Ascending aorta (tissue), 2 donors: ENCODE results near the gene RANGAP1. TPM values are rescaled to one million over a fixed set of nuclear protein-coding genes. Genes with fewer than 3 reads are reported as not detected.

Source experiments
- DNase-seq, 2 donors: peaks; one replicate each; pipeline ENCODE4 v3.0.0-alpha.2; 2019; ENCODE audit warnings: low spot score in 2 of 2
- H3K27ac ChIP-seq, 2 donors: fragments of 200-600 bp; sonication (generic); one replicate each; pipeline ENCODE4 v1.5.1; 2016 to 2017; ENCODE audit warnings: mild to moderate bottlenecking in 1 of 2
- H3K27me3 ChIP-seq: fragments of 200-600 bp; sonication (generic); one replicate; pipeline ENCODE4 v1.5.1; 2017
- H3K36me3 ChIP-seq, 2 donors: fragments of 200-600 bp; sonication (generic); one replicate each; pipeline ENCODE4 v1.5.1; 2016
- H3K4me1 ChIP-seq, 2 donors: fragments of 200-600 bp; sonication (generic); one replicate each; pipeline ENCODE4 v1.5.1; 2016 to 2017; ENCODE audit warnings: mild to moderate bottlenecking in 1 of 2
- H3K4me3 ChIP-seq, 2 donors: fragments of 200-600 bp; sonication (generic); one replicate each; pipeline ENCODE4 v1.5.1; 2016 to 2017; ENCODE audit warnings: mild to moderate bottlenecking in 1 of 2
- H3K9me3 ChIP-seq, 2 donors: fragments of 200-600 bp; sonication (generic); one replicate each; pipeline ENCODE4 v1.5.1; 2016
- intact Hi-C: fragments of 100-400 bp; cut with DNase I; formaldehyde crosslinking; loops from one replicate; pipeline ENCODE4 v1.15.1; 2023
- total RNA-seq: library from RNA; depleted of rRNA; stranded (reverse); fragments of >200 nt; gene quantifications from one replicate; pipeline ENCODE4 v1.1.0, GENCODE V29; 2016
- TF ChIP-seq, protein P1 (sequence below), 3 experiments: fragments of 200-600 bp in 2 of 3; fragments of 450-650 bp in 1 of 3; sonication (generic) in 2 of 3; IDR thresholded peaks; one replicate each; pipeline ENCODE4 v1.5.1; 2016 to 2019; ENCODE audit warnings: antibody characterized with exemption in 3 of 3, mild to moderate bottlenecking in 1 of 3, moderate library complexity in 1 of 3

Gene RANGAP1
- total RNA-seq, 1 donor from 2014 or later: 49.8 TPM

DNA sequence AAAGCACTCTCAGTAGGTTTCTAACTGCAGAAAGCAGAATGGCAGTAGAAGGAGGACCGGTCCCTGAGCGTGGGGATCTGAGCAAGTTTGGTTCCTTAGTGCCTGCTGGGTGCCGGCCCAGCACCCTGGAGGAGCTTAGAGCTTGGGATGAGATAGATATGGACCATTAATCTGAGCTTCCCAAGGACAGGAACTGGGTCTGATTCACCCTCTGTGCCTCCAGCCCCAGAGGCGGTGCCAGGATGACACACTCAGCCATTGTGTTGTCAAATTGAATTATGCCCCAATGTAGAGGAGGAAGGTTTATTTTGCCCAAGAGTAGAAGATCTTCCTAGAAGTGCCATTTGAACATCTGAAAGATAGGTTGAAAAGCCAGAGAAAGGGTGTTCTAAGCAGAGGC, 19.7 kb upstream of the RANGAP1 start:
- DNase-seq: no peak
- no peaks in the 10 kb centered on the region for H3K36me3 ChIP-seq
- H3K27ac ChIP-seq: no peak overlapping the region
- no peaks in the 10 kb centered on the region for H3K9me3 ChIP-seq
- H3K27me3 ChIP-seq: no peaks in the 10 kb centered on the region
- peaks cover 0 to 5% of the 10 kb centered on the region in 2 donors for H3K4me1 ChIP-seq
- intact Hi-C loops: no loop called here
- TF ChIP-seq, protein P1, sequence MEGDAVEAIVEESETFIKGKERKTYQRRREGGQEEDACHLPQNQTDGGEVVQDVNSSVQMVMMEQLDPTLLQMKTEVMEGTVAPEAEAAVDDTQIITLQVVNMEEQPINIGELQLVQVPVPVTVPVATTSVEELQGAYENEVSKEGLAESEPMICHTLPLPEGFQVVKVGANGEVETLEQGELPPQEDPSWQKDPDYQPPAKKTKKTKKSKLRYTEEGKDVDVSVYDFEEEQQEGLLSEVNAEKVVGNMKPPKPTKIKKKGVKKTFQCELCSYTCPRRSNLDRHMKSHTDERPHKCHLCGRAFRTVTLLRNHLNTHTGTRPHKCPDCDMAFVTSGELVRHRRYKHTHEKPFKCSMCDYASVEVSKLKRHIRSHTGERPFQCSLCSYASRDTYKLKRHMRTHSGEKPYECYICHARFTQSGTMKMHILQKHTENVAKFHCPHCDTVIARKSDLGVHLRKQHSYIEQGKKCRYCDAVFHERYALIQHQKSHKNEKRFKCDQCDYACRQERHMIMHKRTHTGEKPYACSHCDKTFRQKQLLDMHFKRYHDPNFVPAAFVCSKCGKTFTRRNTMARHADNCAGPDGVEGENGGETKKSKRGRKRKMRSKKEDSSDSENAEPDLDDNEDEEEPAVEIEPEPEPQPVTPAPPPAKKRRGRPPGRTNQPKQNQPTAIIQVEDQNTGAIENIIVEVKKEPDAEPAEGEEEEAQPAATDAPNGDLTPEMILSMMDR (IDR thresholded peaks at IDR 0.05): no peak
- no peak overlapping the region for H3K4me3 ChIP-seq

DNA sequence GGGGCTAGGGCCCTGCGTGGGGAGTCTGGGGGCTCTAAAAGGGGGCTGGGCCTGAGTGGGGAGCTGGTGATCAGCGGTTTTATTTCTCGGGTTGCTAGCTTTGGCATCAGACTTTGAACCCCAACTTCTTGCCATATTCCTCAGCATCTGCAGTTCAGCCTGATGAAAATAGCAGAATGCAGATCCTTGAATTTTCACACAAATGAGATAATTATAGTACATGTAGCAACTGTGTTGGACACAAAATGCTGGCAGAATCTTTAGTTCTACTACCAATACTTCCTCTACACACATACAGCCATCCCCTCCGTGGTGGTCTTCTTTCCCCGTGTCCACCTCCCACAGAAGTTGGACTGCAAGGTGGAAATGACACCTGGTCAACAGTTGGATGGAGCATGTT, 16.8 kb upstream of the RANGAP1 start:
- peaks cover 0 to 7% of the 10 kb centered on the region in 2 donors for H3K4me1 ChIP-seq
- TF ChIP-seq, protein P1 (IDR thresholded peaks at IDR 0.05): no peak
- no peaks in the 10 kb centered on the region for H3K36me3 ChIP-seq
- H3K27me3 ChIP-seq: no peaks in the 10 kb centered on the region
- H3K27ac ChIP-seq: peak overlapping the region; percentile 81 to 86
- no peak for DNase-seq
- intact Hi-C loops: loop anchor here (5.0 kb wide), 1 partner anchor 214 kb away; no protein-coding TSS in a partner anchor
- H3K9me3 ChIP-seq: no peaks in the 10 kb centered on the region
- peak overlapping the region; percentile 78 to 86 for H3K4me3 ChIP-seq

DNA sequence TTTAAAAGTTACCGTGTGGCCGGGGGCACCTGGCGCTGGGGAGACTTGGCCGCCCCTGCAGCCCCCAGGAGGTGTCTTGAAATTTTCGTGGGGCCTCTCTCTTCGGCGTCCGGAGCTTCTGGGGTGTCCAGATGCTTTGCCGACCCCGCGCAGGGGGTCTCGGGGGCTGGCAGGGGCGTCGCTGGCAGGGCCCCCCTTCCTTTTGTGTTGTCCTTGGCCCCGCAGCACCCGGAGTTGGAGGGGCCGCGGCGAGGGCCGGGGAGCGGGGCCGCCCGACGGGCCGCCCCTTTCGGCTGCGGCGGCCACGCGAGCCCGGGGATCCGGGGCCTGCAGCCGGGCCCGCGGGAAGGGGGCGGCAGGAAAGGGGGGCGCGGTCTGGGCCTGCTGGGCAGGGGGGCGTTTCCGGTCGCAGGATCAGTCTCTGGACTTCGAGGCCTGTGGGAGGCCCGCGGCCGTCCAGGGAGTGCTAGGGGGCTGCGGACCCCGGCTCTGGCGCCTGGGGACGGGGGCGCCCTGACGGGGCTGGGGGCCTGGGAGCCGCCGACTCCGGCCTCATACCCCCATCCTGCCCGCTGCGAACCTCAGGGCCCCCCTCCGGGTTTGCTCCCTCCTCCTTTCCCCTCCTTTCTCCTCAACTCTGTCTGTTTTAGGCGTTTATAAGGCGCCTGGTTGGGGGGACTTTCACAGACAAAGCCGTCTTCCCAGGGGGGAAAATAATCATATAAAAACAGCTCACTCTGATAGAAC, 16.2 kb upstream of the RANGAP1 start:
- Histone ChIP-seq H3K4me3 (peak overlapping the region; percentile 78 to 86), H3K4me1 (peaks cover 0 to 7% of the 10 kb centered on the region in 2 donors), H3K36me3 (no peaks in the 10 kb centered on the region), H3K9me3 (no peaks in the 10 kb centered on the region), H3K27ac (peak overlapping the region; percentile 81 to 86), H3K27me3 (no peaks in the 10 kb centered on the region)
- TF ChIP-seq, protein P1 (IDR thresholded peaks at IDR 0.05): no peak
- intact Hi-C loops: loop anchor here (5.0 kb wide), 1 partner anchor 215 kb away; no protein-coding TSS in a partner anchor
- DNase-seq: no peak

DNA sequence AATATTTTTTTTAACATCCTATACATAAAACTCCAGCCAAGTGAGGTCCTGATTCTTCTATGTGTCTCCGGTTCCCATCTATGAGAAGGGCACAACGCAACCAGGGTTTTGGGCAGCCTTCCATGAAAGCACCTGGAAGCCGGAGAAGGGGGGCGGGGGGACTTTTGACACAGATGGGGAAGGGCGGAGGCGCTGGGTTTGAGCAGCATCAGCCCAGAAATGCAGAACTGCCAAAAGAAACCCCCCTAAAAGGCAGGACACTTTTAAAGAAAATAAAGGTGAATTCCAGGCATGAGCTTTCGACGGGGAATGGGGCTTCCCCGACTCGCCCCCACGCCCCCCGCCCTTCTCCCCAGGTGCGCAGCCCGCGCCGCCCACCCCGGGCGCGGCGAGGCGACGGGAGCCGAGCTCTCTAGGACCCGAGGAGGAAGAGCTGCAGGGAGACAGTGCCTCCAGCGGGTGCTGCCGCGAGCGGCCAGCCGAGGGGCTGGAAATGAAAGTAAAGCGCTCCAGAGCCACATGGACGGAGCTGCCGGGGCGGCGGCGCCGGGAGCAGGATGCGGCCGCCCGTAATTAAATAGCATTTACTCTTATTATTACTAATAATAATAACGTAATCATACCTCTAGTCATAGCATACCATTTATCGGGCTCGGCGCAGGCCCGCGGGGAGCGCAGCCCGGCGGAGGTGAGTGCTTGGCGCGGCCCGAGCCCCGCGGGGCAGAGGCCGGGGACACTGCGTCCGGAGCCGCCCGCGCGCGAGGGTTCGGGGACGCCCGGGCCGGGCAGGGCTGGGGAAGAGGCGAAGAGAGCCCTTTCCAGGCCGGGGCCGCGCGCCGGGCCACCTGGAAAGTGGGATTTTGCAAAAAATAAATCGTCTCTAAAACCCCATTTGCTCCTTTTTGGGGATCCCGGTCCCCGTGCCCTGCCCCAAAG, 15.4 kb upstream of the RANGAP1 start, which contains the start of gene ZC3H7B:
Gene ZC3H7B, plus strand, starts transcription at position 441 of the 936 bp plus-strand sequence. CDS start 19,136 bp downstream, outside the sequence.
- TF ChIP-seq, protein P1 (IDR thresholded peaks at IDR 0.05): peak; percentile 22 to 73 (median 61)
- intact Hi-C loops: loop anchor here (1.0 to 5.0 kb wide), 2 partner anchors 15 to 216 kb away; partner anchors contain the start of gene RANGAP1

DNA sequence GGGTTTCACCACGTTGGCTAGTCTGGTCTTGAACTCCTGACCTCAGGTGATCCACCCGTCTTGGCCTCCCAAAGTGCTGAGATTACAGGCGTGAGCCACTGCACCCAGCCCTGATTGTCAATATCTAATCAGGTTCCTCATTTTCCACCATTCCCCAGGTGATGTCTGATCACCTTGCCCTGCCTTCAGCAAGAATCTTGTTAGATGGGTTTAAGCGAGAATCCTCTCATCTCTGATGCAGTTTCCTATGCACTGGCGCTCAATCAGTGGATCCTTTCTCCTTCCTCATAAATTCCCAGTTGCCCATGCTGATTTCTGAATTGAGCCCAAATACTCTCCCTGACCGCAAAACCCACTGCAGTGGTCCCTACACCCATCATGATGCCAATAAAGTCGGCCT, 14.7 kb upstream of the RANGAP1 start:
- Histone ChIP-seq H3K9me3 (no peaks in the 10 kb centered on the region), H3K27ac (peak overlapping the region; percentile 81 to 86), H3K4me3 (peak overlapping the region; percentile 78 to 86), H3K36me3 (no peaks in the 10 kb centered on the region), H3K27me3 (no peaks in the 10 kb centered on the region), H3K4me1 (peaks cover 0 to 7% of the 10 kb centered on the region in 2 donors)
- DNase-seq: no peak
- intact Hi-C loops: loop anchor here (1.0 to 5.0 kb wide), 2 partner anchors 14 to 217 kb away; partner anchors contain the start of gene RANGAP1
- TF ChIP-seq, protein P1 (IDR thresholded peaks at IDR 0.05): no peak

More for the DNA sequence above, 15.4 kb upstream of the RANGAP1 start, which contains the start of gene ZC3H7B:
- peak; percentile 24 to 90 for DNase-seq
- Histone ChIP-seq H3K9me3 (no peaks in the 10 kb centered on the region), H3K27me3 (no peaks in the 10 kb centered on the region), H3K27ac (peak within 1 kb of the TSS; percentile 81 to 86), H3K36me3 (no peaks in the 10 kb centered on the region), H3K4me3 (peak within 1 kb of the TSS; percentile 78 to 86), H3K4me1 (peaks cover 0 to 7% of the 10 kb centered on the region in 2 donors)
